Vagina (tissue), 2 donors: ENCODE measurements around the gene SLC13A3.

Source experiments
- POLR2A ChIP-seq, 2 donors: fragments of 450-650 bp; IDR thresholded peaks; one replicate each; pipeline ENCODE4 v1.6.1; 2017; ENCODE audit warnings: antibody characterized with exemption in 2 of 2, mild to moderate bottlenecking in 2 of 2, moderate library complexity in 2 of 2
- TF ChIP-seq, protein P1 (sequence below), 3 experiments: fragments of 450-650 bp in 2 of 3; fragments of 200-600 bp in 1 of 3; sonication (generic) in 1 of 3; IDR thresholded peaks; one replicate each; pipeline ENCODE4 v1.5.1; 2017 to 2019; ENCODE audit warnings: antibody characterized with exemption in 3 of 3, mild to moderate bottlenecking in 2 of 3, moderate library complexity in 2 of 3

- TF ChIP-seq, protein P1, sequence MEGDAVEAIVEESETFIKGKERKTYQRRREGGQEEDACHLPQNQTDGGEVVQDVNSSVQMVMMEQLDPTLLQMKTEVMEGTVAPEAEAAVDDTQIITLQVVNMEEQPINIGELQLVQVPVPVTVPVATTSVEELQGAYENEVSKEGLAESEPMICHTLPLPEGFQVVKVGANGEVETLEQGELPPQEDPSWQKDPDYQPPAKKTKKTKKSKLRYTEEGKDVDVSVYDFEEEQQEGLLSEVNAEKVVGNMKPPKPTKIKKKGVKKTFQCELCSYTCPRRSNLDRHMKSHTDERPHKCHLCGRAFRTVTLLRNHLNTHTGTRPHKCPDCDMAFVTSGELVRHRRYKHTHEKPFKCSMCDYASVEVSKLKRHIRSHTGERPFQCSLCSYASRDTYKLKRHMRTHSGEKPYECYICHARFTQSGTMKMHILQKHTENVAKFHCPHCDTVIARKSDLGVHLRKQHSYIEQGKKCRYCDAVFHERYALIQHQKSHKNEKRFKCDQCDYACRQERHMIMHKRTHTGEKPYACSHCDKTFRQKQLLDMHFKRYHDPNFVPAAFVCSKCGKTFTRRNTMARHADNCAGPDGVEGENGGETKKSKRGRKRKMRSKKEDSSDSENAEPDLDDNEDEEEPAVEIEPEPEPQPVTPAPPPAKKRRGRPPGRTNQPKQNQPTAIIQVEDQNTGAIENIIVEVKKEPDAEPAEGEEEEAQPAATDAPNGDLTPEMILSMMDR (IDR thresholded peaks at IDR 0.05) = no peak
- TF ChIP-seq POLR2A (IDR thresholded peaks at IDR 0.05) = no peak
These were observed 44.6 kb upstream of the SLC13A3 start for GRCh38 chr20:46695892-46696291.
